ENCODE data around the gene PLEKHM3. TPM values are rescaled to one million over a fixed set of nuclear protein-coding genes. Genes with fewer than 3 reads are reported as not detected.

Gene PLEKHM3
- total RNA-seq, 1 experiment from 2014 or later, result 2.5 TPM

DNA sequence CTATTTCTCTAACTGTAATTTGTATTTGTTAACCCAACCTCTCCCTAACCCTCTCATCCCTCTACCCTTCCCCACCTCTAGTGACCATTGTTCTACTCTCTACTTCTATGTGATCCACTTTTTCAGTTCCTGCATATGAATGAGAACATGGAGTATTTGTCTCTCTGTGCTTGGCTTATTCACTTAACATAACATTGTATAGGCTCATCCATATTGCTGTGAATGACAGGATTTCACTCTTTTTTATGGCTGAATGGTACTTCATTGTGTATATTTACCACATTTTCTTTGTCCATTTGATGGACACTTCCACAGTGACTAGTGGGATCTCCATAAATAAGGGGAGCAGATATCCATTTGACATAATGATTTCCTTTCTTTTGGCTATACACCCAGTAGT is 103.7 kb downstream of the PLEKHM3 start:
- no TSS peak for BruUV-seq (replicated peaks)
- Histone ChIP-seq H3K36me3 (ENCODE audit: control insufficient read depth, insufficient read depth, low read length) (no peaks in the 10 kb centered on the region), H3K4me3 (ENCODE audit: low read depth in 2 of 2, low read length in 2 of 2) (no peak overlapping the region), H3K9me3 (ENCODE audit: control insufficient read depth, insufficient read depth, low read depth, low read length) (no peaks in the 10 kb centered on the region), H3K4me1 (ENCODE audit: control insufficient read depth, insufficient read depth, low read length) (no peaks in the 10 kb centered on the region), H3K27ac (ENCODE audit: low read length) (no peak overlapping the region), H3K27me3 (ENCODE audit: control insufficient read depth, insufficient read depth, low read length) (no peaks in the 10 kb centered on the region)
- TF ChIP-seq SIN3A (IDR thresholded peaks at IDR 0.05; ENCODE audit: borderline replicate concordance, insufficient read depth, low read depth, low read length), result no peak
- no peak for TF ChIP-seq POLR2AphosphoS5 (IDR thresholded peaks at IDR 0.05; ENCODE audit: low read depth, low read length)
- TF ChIP-seq CTCF (IDR thresholded peaks at IDR 0.05), result no peak
- no peak for TF ChIP-seq REST (IDR thresholded peaks at IDR 0.05; ENCODE audit: insufficient read depth in 1 of 2, low read depth in 2 of 2, low read length in 1 of 2)
- TF ChIP-seq TCF7L2 (IDR thresholded peaks at IDR 0.05; ENCODE audit: low read depth, low read length), result no peak
- intact Hi-C loops (cut with micrococcal nuclease; ENCODE audit: unreplicated experiment), result no loop called here
- ChIA-PET POLR2A (no interaction called here), CTCF (no interaction called here)
- in situ Hi-C loops (cut with HindIII; ENCODE audit: low pct_unique_long_range_greater_than_20kb, low sequenced_read_pairs), result no loop called here
- ATAC-seq (no peak), DNase-seq (ENCODE audit: low read depth, low spot score) (no peak)

GRCh38 chr2:207920721-207921120 is 104.6 kb downstream of the PLEKHM3 start:
- Histone ChIP-seq H3K4me1 (ENCODE audit: control insufficient read depth, insufficient read depth, low read length) (no peaks in the 10 kb centered on the region), H3K9me3 (ENCODE audit: control insufficient read depth, insufficient read depth, low read depth, low read length) (no peaks in the 10 kb centered on the region), H3K27ac (ENCODE audit: low read length) (no peak overlapping the region), H3K27me3 (ENCODE audit: control insufficient read depth, insufficient read depth, low read length) (no peaks in the 10 kb centered on the region), H3K36me3 (ENCODE audit: control insufficient read depth, insufficient read depth, low read length) (no peaks in the 10 kb centered on the region), H3K4me3 (ENCODE audit: low read depth in 2 of 2, low read length in 2 of 2) (no peak overlapping the region)
- ChIA-PET POLR2A (no interaction called here), CTCF (no interaction called here)
- in situ Hi-C loops (cut with HindIII; ENCODE audit: low pct_unique_long_range_greater_than_20kb, low sequenced_read_pairs) (no loop called here), intact Hi-C loops (cut with micrococcal nuclease; ENCODE audit: unreplicated experiment) (no loop called here)
- BruUV-seq (replicated peaks), result no TSS peak
- DNase-seq (ENCODE audit: low read depth, low spot score) (no peak), ATAC-seq (no peak)
- TF ChIP-seq CTCF (IDR thresholded peaks at IDR 0.05), result no peak
- no peak for TF ChIP-seq SIN3A (IDR thresholded peaks at IDR 0.05; ENCODE audit: borderline replicate concordance, insufficient read depth, low read depth, low read length)
- TF ChIP-seq REST (IDR thresholded peaks at IDR 0.05; ENCODE audit: insufficient read depth in 1 of 2, low read depth in 2 of 2, low read length in 1 of 2), result no peak
- no peak for TF ChIP-seq TCF7L2 (IDR thresholded peaks at IDR 0.05; ENCODE audit: low read depth, low read length)
- no peak for TF ChIP-seq POLR2AphosphoS5 (IDR thresholded peaks at IDR 0.05; ENCODE audit: low read depth, low read length)

Data from Panc1 (cell line).